DOHH2 (cell line): ENCODE measurements around the gene MIPOL1.

Experiments used
- H3F3A ChIP-seq: fragments of 200-600 bp; sonication (generic), shearing (Covaris generic); 2 replicates; pipeline ENCODE4 v1.6.0; 2016; ENCODE audit warnings: antibody characterized with exemption, mild to moderate bottlenecking; ENCODE audit not compliant: control insufficient read depth, insufficient read depth
- H3K27ac ChIP-seq: fragments of 200-600 bp; sonication (generic); 2 replicates; pipeline ENCODE4 v1.5.1; 2014; ENCODE audit warnings: low read depth, mild to moderate bottlenecking, low read length, moderate library complexity
- H3K27me3 ChIP-seq: fragments of 200-600 bp; sonication (generic); 2 replicates; pipeline ENCODE4 v1.6.1; 2014; ENCODE audit warnings: mild to moderate bottlenecking, low read length, mixed read lengths; ENCODE audit not compliant: control insufficient read depth
- H3K36me3 ChIP-seq: fragments of 200-600 bp; sonication (generic); 2 replicates; pipeline ENCODE4 v1.6.1; 2014; ENCODE audit warnings: mild to moderate bottlenecking, low read length, moderate library complexity, mixed read lengths; ENCODE audit not compliant: control insufficient read depth
- H3K4me1 ChIP-seq: fragments of 200-600 bp; sonication (generic); 2 replicates; pipeline ENCODE4 v1.6.1; 2014; ENCODE audit warnings: mild to moderate bottlenecking, low read length, mixed read lengths; ENCODE audit not compliant: control insufficient read depth
- H3K4me2 ChIP-seq: fragments of 200-600 bp; sonication (generic); 2 replicates; pipeline ENCODE4 v1.6.0; 2014; ENCODE audit warnings: mild to moderate bottlenecking, low read length, moderate library complexity
- H3K4me3 ChIP-seq: fragments of 200-600 bp; sonication (generic); 2 replicates; pipeline ENCODE4 v1.5.1; 2014; ENCODE audit warnings: mild to moderate bottlenecking, low read length, mixed read lengths
- H3K79me2 ChIP-seq: fragments of 200-600 bp; sonication (generic); 2 replicates; pipeline ENCODE4 v1.6.1; 2014; ENCODE audit warnings: mild to moderate bottlenecking, low read length, mixed read lengths; ENCODE audit not compliant: control insufficient read depth
- H3K9me2 ChIP-seq: fragments of 200-600 bp; sonication (generic); replicated peaks from 2 replicates; pipeline ENCODE4 v1.6.1; 2014; ENCODE audit warnings: mild to moderate bottlenecking, low read length, mixed read lengths; ENCODE audit not compliant: control insufficient read depth
- H3K9me3 ChIP-seq: fragments of 200-600 bp; sonication (generic); 2 replicates; pipeline ENCODE4 v1.6.1; 2014; ENCODE audit warnings: antibody characterized with exemption, low read length, mixed read lengths; ENCODE audit not compliant: control insufficient read depth, insufficient read depth
- H4K20me1 ChIP-seq: fragments of 200-600 bp; sonication (generic); 2 replicates; pipeline ENCODE4 v1.6.0; 2014; ENCODE audit warnings: low read depth, mild to moderate bottlenecking, antibody characterized with exemption, low read length, moderate library complexity; ENCODE audit not compliant: control insufficient read depth, insufficient read depth
- CTCF ChIP-seq: fragments of 200-600 bp; sonication (generic); IDR thresholded peaks from one replicate; pipeline ENCODE4 v1.5.1; 2014; ENCODE audit warnings: antibody characterized with exemption, mild to moderate bottlenecking, low read depth, low read length; ENCODE audit not compliant: poor library complexity, severe bottlenecking
- EZH2phosphoT487 ChIP-seq: fragments of 200-600 bp; sonication (generic); IDR thresholded peaks from 2 replicates; pipeline ENCODE4 v1.6.1; 2017; ENCODE audit warnings: borderline replicate concordance, mild to moderate bottlenecking, antibody characterized with exemption, low read length, moderate library complexity, mixed read lengths

MIPOL1 gene

GRCh38 chr14:37340353-37340752, 142.6 kb downstream of the MIPOL1 start:
- H3K79me2 ChIP-seq = no peaks in the 10 kb centered on the region
- H3F3A ChIP-seq = no peaks in the 10 kb centered on the region
- no peaks in the 10 kb centered on the region for H3K36me3 ChIP-seq
- no peaks in the 10 kb centered on the region for H4K20me1 ChIP-seq
- no peaks in the 10 kb centered on the region for H3K9me3 ChIP-seq
- no peak overlapping the region for H3K4me2 ChIP-seq
- H3K4me1 ChIP-seq = no peaks in the 10 kb centered on the region
- no peaks in the 10 kb centered on the region for H3K27me3 ChIP-seq
- no peaks in the 10 kb centered on the region for H3K9me2 ChIP-seq
- no peak overlapping the region for H3K4me3 ChIP-seq
- TF ChIP-seq EZH2phosphoT487 (no peak), CTCF (no peak)
- H3K27ac ChIP-seq = no peak overlapping the region

GRCh38 chr14:37343307-37344094, 145.8 kb downstream of the MIPOL1 start:
- TF ChIP-seq EZH2phosphoT487 = no peak
- no peak for TF ChIP-seq CTCF
- no peak overlapping the region for H3K4me2 ChIP-seq
- H3K27ac ChIP-seq = no peak overlapping the region
- H3K9me2 ChIP-seq = no peaks in the 10 kb centered on the region
- no peaks in the 10 kb centered on the region for H3K9me3 ChIP-seq
- H3K27me3 ChIP-seq = no peaks in the 10 kb centered on the region
- no peaks in the 10 kb centered on the region for H3F3A ChIP-seq
- H4K20me1 ChIP-seq = no peaks in the 10 kb centered on the region
- H3K36me3 ChIP-seq = no peaks in the 10 kb centered on the region
- no peak overlapping the region for H3K4me3 ChIP-seq
- H3K79me2 ChIP-seq = no peaks in the 10 kb centered on the region
- H3K4me1 ChIP-seq = no peaks in the 10 kb centered on the region

DNA sequence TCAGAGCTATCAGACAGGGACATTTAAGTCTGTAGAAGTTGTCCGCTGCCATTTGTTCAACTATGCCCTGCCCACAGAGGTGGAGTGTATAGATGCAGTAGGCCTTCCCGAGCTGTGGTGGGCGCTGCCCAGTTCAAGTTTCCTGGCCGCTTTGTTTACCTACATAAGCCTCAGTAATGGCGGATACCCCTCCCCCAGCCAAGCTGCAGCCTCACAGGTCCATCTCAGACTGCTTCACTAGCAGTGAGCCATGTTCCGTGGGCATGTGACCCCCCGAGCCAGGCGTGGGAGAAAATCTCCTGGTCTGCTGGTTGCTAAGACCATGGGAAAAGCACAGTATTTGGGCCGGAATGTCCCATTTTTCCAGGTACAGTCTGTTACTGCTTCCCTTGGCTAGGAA, 165.9 kb downstream of the MIPOL1 start:
- Histone ChIP-seq H3K27me3 (no peaks in the 10 kb centered on the region), H3K27ac (no peak overlapping the region), H3K9me3 (peaks cover 3% of the 10 kb centered on the region; the same call in 1 of the 2 replicates), H3K9me2 (no peaks in the 10 kb centered on the region), H4K20me1 (no peaks in the 10 kb centered on the region), H3F3A (no peaks in the 10 kb centered on the region), H3K4me1 (no peaks in the 10 kb centered on the region), H3K4me3 (no peak overlapping the region), H3K4me2 (no peak overlapping the region), H3K79me2 (no peaks in the 10 kb centered on the region), H3K36me3 (no peaks in the 10 kb centered on the region)
- TF ChIP-seq EZH2phosphoT487 (no peak), CTCF (no peak)
